Spleen (tissue), 11 donors: ENCODE data around the gene CNNM3. TPM values are rescaled to one million over a fixed set of nuclear protein-coding genes. Genes with fewer than 3 reads are reported as not detected.

Experiments
- DNase-seq: peaks from one replicate; pipeline ENCODE4 v3.0.0-alpha.2; 2020
- H3K27ac ChIP-seq, 8 donors: fragments of 200-600 bp; sonication (generic) in 7 of 8; 1 replicate in 4 of 8; 2 replicates in 4 of 8; pipeline versions ENCODE4 v1.5.0 to v1.8.0; 2016 to 2021; ENCODE audit warnings: inconsistent platforms in 4 of 8, mild to moderate bottlenecking in 4 of 8, moderate library complexity in 1 of 8
- H3K27me3 ChIP-seq, 7 donors: fragments of 200-600 bp; sonication (generic) in 6 of 7; replicated peaks in 1 of 7; 1 replicate in 4 of 7; 2 replicates in 3 of 7; pipeline versions ENCODE4 v1.5.0 to v1.8.0; 2016 to 2021; ENCODE audit warnings: inconsistent platforms in 3 of 7, mild to moderate bottlenecking in 1 of 7
- H3K36me3 ChIP-seq, 6 donors: fragments of 200-600 bp; sonication (generic) in 5 of 6; 1 replicate in 4 of 6; 2 replicates in 2 of 6; pipeline versions ENCODE4 v1.5.0 to v1.8.0; 2016 to 2021; ENCODE audit warnings: inconsistent platforms in 2 of 6
- H3K4me1 ChIP-seq, 6 donors: fragments of 200-600 bp; sonication (generic) in 5 of 6; 1 replicate in 3 of 6; 2 replicates in 3 of 6; pipeline versions ENCODE4 v1.5.0 to v1.8.0; 2016 to 2021; ENCODE audit warnings: inconsistent platforms in 3 of 6
- H3K4me3 ChIP-seq, 8 donors: fragments of 200-600 bp; sonication (generic) in 7 of 8; 1 replicate in 4 of 8; 2 replicates in 4 of 8; pipeline versions ENCODE4 v1.5.0 to v1.8.0; 2016 to 2021; ENCODE audit warnings: inconsistent platforms in 4 of 8, mild to moderate bottlenecking in 4 of 8, moderate library complexity in 2 of 8
- H3K9me3 ChIP-seq, 8 donors: fragments of 200-600 bp; sonication (generic) in 7 of 8; 1 replicate in 4 of 8; 2 replicates in 4 of 8; pipeline versions ENCODE4 v1.5.0 to v1.8.0; 2016 to 2021; ENCODE audit warnings: inconsistent platforms in 4 of 8
- CTCF ChIP-seq, 11 experiments: fragments of 200-600 bp in 7 of 11; fragments of 450-650 bp in 4 of 11; sonication (generic) in 4 of 11; IDR thresholded peaks in 8 of 11; conservative IDR thresholded peaks in 3 of 11; 1 replicate in 7 of 11; 2 replicates in 4 of 11; pipeline versions ENCODE4 v1.4.0 to v1.8.0; 2016 to 2021; ENCODE audit warnings: antibody characterized with exemption in 11 of 11, inconsistent platforms in 4 of 11, mild to moderate bottlenecking in 1 of 11
- POLR2A ChIP-seq, 3 donors: fragments of 450-650 bp; IDR thresholded peaks; one replicate each; pipeline ENCODE4 v1.5.1; 2017; ENCODE audit warnings: antibody characterized with exemption in 3 of 3, mild to moderate bottlenecking in 1 of 3
- POLR2AphosphoS5 ChIP-seq, 3 donors: sonication (generic); formaldehyde crosslinking; IDR thresholded peaks; one replicate each; pipeline ENCODE4 v1.5.1; 2017; ENCODE audit warnings: antibody characterized with exemption in 3 of 3
- WGBS, 5 donors: extraction: QIAGEN DNeasy Blood & Tissue Kit in 3 of 5; methylation state at CpG; one replicate each; pipeline versions ENCODE4 v1.1.5 to v1.1.7; 2013 to 2018; 5-methylcytosine and 5-hydroxymethylcytosine counted together
- intact Hi-C: fragments of 100-400 bp; cut with DNase I; formaldehyde crosslinking; loops from one replicate; pipeline ENCODE4 v1.15.0; 2023; ENCODE audit warnings: low total_unique reads
- polyA plus RNA-seq, 3 donors: library from polyadenylated mRNA; stranded (reverse); fragments of 200-250 nt; gene quantifications; one replicate each; pipeline ENCODE4 v1.2.1, GENCODE V29; 2013
- total RNA-seq, 7 donors: library from RNA; depleted of rRNA in 3 of 7; stranded (reverse); fragments of >200 nt in 3 of 7; fragmentation: NEBNext Ultra II Directional in 4 of 7; extraction: Animal tissue kit (Norgen Biotek cat#: 25700) in 4 of 7; gene quantifications; one replicate each; pipeline versions ENCODE4 v1.1.0 to v1.2.1, GENCODE V29; 2016 to 2021
- donor health status: healthy with polysubstance abuse.
- donor health status: DM: no; HTN: no; CAD: no; lungs with moderate emphysema.
- donor health status: DM: no; HTN: no; CAD: no.
- donor health status: Bipolar disorder and iron deficiency.
- donor health status: healthy.
- donor health status: DM: no; HTN: no; CAD: no.
- donor health status: DM: yes; HTN: yes; CAD: no.

The CNNM3 gene
- total and polyA plus RNA-seq, 10 donors, result 3.7 to 37.8 (median 23.2) TPM

DNA sequence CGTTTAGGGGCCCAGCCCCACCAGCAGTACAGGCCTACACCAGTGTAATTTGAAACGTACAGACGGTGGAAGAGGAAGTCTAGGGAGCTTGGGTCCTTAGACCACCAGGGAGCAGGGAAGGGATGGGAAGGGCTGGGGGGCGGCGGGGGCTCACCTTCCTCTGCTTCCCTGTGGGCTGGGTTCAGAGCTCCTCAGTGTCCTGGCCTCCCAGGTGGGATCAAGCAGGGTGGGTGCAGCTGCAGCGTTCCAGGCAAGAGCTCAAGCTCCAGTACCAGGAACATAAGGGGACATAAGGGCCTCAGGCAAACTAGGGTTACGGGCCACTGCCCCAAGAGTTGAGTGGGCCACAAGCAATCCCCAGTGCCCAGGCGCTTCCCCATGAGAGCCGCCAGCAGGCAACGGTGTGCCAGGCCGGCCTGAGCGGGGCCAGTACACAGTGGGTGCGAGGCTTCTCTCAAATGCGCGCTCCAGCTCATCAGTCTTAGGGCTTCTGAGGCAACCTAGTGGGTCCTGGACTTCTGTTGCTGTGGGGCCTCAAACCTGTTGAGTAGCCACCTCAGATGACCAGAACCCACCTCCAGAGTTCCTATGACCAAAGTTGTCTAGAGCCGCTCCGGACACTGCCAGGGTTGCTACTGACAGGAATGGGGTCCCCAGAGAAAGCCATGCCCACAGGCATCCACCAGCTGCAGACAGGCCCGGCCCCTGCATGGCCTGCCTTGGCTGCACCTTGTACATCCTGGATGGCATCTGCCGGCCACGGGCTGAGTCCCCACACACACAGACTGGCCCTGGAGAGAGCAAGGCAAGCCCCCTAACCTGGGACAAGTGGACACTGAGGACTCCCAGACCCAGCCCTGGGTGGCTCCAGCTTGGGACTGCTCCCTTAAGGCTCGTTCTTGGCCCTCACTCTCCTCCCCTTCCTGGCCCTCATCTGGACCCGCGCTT lies 22.6 kb downstream of the CNNM3 start:
- peaks cover 0 to 70% (median 9%) of the 10 kb centered on the region in 6 donors for H3K36me3 ChIP-seq
- peak overlapping the region in 5 of 8 donors; percentile 26 to 66 (median 30) for H3K4me3 ChIP-seq
- H3K9me3 ChIP-seq, result no peaks in the 10 kb centered on the region
- H3K4me1 ChIP-seq, result peaks cover 7 to 29% (median 21%) of the 10 kb centered on the region in 6 donors
- intact Hi-C loops, result no loop called here
- TF ChIP-seq CTCF (IDR thresholded peaks at IDR 0.05 in 8 of 11, conservative IDR thresholded peaks at IDR 0.05 in 3 of 11) (no peak), POLR2AphosphoS5 (IDR thresholded peaks at IDR 0.05) (no peak), POLR2A (IDR thresholded peaks at IDR 0.05) (no peak)
- peak overlapping the region in 5 of 8 donors; percentile 16 to 74 (median 52) for H3K27ac ChIP-seq
- WGBS, 5 donors, result 69 to 86% (median 80%) methylated on average over 9 to 23 of the region's 23 CpGs
- no peaks in the 10 kb centered on the region for H3K27me3 ChIP-seq
- no peak for DNase-seq

DNA sequence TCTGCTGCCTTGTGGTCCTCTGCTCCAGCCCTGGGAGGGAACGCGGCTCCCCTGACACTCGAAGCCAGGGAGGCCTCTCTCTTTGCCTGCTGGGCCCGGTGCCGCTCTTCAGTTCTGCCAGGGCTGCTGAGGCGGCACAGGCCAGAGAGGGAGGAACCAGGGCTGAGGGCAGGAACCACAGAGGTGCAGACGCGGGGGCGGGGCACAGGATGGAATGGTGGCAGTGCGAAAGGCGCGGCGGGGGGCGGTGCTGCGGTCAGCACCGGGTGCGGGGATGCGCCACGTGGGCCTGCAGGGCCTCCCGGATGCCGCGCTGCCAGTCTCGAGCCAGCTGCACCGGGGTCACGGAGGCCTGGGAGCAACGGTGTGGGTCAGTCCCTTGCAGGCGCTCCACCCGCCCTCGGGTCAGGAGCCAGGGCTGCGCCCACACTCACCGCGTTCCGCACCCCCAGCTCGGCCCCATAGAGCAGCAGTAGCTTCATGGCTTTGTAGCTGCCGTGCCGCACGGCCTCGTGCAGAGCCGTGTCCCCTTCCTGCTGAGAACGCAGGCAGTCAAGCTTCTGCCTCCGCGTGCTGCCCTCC lies 23.3 kb downstream of the CNNM3 start:
- peak; percentile 96 for DNase-seq
- WGBS, 5 donors, result 9 to 19% (median 18%) methylated on average over 18 to 42 of the region's 42 CpGs
- peak overlapping the region in 5 of 8 donors; percentile 33 to 74 (median 52) for H3K27ac ChIP-seq
- intact Hi-C loops, result no loop called here
- H3K27me3 ChIP-seq, result no peaks in the 10 kb centered on the region
- peaks cover 7 to 24% (median 19%) of the 10 kb centered on the region in 6 donors for H3K4me1 ChIP-seq
- H3K36me3 ChIP-seq, result peaks cover 0 to 67% (median 6%) of the 10 kb centered on the region in 6 donors
- no peaks in the 10 kb centered on the region for H3K9me3 ChIP-seq
- peak overlapping the region in 7 of 8 donors; percentile 20 to 66 (median 30) for H3K4me3 ChIP-seq
- TF ChIP-seq CTCF (IDR thresholded peaks at IDR 0.05 in 8 of 11, conservative IDR thresholded peaks at IDR 0.05 in 3 of 11) (no peak), POLR2A (IDR thresholded peaks at IDR 0.05) (no peak), POLR2AphosphoS5 (IDR thresholded peaks at IDR 0.05) (peak; percentile 71 to 86 (median 80))

DNA sequence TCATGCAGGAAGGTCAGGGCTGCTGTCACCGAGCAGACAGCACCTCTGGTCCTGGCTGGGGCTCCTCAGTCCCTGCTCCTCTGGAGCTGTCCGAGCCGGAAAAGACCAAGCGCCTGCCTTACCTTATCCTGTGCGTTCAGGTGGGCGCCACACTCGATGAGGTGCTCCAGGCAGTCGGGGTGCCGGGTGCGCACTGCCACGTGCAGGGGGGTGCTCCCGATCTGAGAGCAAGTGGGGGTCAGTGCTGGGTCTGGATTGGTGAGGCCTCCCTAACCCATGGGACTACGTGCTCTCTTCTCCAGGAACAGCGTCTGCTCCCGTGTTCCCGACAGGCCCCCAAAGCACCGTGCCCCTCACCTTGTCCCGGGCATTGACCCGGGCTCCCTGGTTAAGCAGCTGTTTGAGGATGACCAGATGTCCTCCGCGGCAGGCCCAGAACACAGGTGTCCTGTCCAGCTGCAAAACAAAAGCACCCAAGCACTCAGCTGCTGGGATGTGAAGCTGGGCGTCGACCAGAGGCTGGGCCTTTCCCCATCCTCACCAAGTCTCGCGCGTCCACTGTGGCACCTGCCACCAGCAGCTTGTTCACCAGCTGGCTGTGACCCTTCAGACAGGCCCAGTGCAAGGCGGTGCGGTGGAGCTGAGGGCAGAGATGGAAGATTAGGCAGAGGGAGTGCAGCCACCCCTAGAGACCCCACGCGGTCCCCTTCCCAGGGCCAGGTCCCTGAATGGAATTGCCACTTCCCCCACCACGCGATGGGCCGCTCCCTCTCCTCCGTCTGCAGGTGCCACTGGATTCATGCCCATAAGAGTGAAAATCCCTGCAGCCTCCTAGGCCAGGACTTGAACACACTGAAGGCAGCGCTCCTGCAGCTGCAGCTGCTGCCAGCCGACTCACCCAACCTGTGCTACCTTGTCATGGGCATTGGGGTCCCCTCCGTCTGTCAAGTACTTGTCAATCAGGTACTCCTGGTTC lies 24.1 kb downstream of the CNNM3 start:
- Histone ChIP-seq H3K4me3 (peak overlapping the region in 4 of 8 donors; percentile 26 to 66 (median 33)), H3K9me3 (no peaks in the 10 kb centered on the region), H3K36me3 (peaks cover 0 to 64% (median 3%) of the 10 kb centered on the region in 6 donors), H3K4me1 (peaks cover 7 to 24% (median 19%) of the 10 kb centered on the region in 6 donors), H3K27ac (peak overlapping the region in 5 of 8 donors; percentile 33 to 74 (median 52)), H3K27me3 (no peaks in the 10 kb centered on the region)
- TF ChIP-seq POLR2AphosphoS5 (IDR thresholded peaks at IDR 0.05), result peak in 2 of 3 donors; percentile 7 to 53
- no peak for TF ChIP-seq POLR2A (IDR thresholded peaks at IDR 0.05)
- DNase-seq, result no peak
- intact Hi-C loops, result no loop called here
- 87 to 92% (median 90%) methylated on average over 37 of the region's 37 CpGs for WGBS, 5 donors
